ENCODE results near the gene PPP1R13B.

Gene PPP1R13B

DNA sequence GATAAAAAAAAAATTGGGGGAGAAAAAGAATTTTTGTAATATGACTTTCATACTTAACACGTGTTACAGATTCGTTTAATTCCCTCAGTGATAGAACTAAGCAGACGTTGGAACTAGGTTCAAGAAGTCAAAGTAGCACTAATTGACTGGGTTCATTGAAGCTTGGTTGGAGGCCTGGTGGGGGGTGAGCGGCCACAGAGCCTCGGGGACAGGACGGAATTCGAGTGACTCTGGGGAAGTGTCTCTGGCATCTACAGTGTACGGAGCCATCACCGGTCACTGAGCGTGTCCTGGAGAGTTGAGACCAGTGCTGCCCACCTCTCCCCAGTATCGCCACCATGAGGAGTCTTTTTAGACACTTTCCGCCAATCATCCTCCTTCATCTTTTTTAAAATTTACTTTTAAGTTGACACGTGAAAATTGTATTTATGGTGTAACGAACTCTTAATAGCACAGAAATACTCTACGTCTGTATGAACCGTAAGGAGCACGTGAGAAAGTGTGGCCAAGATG lies 130.4 kb downstream of the PPP1R13B start:
- in situ Hi-C loops (cut with MboI; ENCODE audit: low sequenced_read_pairs), result no loop called here

DNA sequence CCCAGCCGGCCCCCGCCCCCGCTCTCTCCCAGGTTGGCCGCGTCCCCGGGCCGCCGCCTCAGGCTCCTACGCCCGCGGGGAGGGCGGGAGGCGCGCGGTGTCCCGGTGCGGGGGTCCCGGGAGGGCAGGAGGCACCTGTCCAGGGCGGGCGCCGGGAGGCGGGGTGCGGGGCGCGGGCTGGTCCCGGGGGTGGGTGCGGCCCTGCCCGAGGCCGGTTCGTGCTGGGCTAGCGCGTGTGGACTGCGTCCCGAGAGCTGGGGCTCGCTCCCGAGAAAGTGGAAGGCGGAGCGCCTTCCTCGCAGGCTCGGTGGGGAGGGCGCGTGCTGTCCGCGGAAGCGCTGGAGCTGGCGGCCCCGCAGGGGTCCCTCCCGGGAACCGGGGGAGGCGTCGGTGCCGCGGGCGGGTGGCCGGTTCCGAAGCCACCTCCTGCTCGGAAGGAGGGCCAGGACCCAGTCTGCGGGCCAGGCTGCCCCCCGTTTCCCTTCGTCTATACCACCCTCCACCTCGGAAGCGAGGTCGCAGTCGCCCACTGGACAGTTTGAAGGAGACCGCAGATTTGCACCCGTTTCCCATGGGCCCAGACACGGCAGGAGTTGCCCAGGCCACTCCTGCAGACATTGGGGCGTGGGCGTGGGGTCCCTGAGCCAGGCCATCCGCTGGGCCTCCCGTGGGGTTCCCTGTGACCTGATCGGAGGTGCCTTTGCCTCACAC lies 131.1 kb downstream of the PPP1R13B start:
- in situ Hi-C loops (cut with MboI; ENCODE audit: low sequenced_read_pairs), result no loop called here

DNA sequence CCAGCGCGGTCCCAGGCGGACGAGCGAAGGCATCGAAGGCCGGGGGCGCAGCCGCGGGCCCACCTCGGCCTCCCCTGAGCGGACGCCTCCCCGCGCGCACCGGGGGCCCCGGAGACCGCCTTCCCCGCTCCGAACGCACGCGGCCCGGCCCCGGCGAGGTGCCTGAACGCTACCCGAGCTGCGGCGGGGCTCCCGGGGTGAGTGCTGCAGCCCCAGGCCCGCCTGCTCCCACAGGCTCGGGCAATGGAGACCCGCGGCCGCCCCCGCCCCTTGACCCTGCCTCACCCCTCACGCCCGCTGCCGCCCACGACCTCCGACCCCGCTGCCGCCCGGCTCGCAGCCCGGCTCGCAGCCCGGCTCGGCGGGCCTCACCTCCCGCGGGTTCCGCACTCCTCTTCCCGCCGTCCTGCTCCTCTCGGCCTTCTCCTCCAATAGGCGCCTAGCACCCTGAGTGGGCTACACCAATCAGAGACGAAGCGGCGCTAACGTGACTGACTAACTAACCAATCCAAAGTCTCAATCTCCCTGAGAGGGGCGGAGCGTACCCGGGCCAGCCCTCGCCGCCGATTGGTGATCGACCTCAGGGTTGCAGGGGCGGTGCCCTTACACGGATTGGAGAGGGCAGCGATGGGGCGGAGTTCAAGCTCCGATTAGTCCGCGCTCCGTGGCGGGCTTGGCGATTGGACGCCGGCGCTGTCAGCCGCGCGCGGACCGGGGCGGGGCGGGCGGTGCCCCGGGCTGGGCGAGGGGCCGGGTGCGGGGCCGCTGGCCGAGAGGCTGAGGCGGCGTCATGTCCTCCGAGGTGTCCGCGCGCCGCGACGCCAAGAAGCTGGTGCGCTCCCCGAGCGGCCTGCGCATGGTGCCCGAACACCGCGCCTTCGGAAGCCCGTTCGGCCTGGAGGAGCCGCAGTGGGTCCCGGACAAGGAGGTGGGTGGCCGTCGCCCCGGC lies 132.0 kb downstream of the PPP1R13B start, which contains the start of the genes XRCC3 and ZFYVE21:
XRCC3 (minus strand) TSS at position 400 of the 949 bp plus-strand sequence. CDS start 4,364 bp downstream, outside the sequence.
ZFYVE21 (plus strand) TSS at position 759 of the 949 bp plus-strand sequence; CDS start at position 791, 32 bp downstream.
- in situ Hi-C loops (cut with MboI; ENCODE audit: low sequenced_read_pairs), result no loop called here

- in situ Hi-C loops (cut with MboI; ENCODE audit: low sequenced_read_pairs), result no loop called here
Measured at GRCh38 chr14:103714063-103714724, 133.2 kb downstream of the PPP1R13B start.

DNA sequence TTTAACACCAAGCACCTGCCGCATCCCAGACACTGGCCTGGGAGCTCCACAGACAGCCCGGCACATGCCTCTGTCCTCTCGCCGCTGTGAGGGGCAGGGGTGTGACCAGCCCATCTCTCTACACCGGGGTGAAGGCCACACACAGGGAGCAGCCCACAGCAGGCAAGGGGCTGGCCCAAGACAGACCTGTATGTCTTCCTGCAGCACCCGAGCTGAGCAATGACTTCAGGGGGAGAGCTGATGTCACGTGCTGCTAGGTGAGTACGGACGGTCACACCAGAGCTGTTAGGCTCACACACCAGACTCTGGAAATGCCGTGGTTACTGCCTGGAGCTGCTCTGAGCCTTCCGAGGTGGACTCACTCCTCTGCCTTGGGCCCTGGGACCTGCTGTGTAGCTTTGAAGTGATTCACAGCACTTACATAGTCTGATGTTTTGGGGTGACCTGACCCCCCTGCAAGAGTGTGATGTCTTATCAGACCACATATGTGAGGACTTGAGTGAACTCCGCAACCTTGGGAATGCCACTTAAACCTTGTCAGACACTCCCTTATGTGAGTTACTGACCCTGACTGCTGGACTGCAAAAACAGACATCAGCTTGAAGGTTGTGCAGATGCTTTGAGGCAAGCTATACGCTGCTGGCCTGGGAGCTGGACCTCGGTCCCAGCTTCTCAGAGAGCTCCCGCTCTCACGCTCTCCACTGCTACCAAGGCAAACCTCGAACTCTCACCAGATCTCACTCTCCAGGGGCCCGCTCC lies 133.9 kb downstream of the PPP1R13B start:
- in situ Hi-C loops (cut with MboI; ENCODE audit: low sequenced_read_pairs), result no loop called here

GRCh38 chr14:103712633-103713247 lies 134.6 kb downstream of the PPP1R13B start:
- in situ Hi-C loops (cut with MboI; ENCODE audit: low sequenced_read_pairs), result no loop called here

GRCh38 chr14:103711516-103712431 lies 135.6 kb downstream of the PPP1R13B start:
- in situ Hi-C loops (cut with MboI; ENCODE audit: low sequenced_read_pairs), result no loop called here

- in situ Hi-C loops (cut with MboI; ENCODE audit: low sequenced_read_pairs), result no loop called here
Measured at GRCh38 chr14:103710771-103711377, 136.5 kb downstream of the PPP1R13B start.

- in situ Hi-C loops (cut with MboI; ENCODE audit: low sequenced_read_pairs), result no loop called here
Measured at GRCh38 chr14:103709814-103710213, 137.6 kb downstream of the PPP1R13B start.

DNA sequence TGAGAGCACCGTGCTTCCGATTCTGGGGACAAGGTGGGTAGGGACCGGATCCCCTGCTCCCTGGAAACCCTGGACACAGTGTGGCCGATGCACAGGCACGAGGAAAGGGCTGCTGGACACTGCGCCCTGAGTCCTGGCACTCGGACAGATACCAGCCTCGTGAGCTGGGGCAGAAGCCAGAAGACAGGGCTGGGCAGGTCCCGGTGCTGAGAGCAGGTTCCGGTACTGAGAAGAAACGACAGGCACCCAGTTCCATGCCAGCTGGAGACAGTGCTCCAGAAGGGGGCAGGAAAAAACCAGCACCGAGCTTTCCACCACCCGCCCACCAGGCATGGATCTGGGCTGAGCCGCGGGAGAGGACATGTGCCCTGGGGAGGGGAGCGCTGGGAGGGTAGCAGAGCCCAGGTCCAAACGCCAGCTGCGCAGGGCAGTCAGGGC lies 138.6 kb downstream of the PPP1R13B start:
- in situ Hi-C loops (cut with MboI; ENCODE audit: low sequenced_read_pairs), result no loop called here

GRCh38 chr14:103707329-103708263 lies 139.8 kb downstream of the PPP1R13B start:
- in situ Hi-C loops (cut with MboI; ENCODE audit: low sequenced_read_pairs), result no loop called here

DNA sequence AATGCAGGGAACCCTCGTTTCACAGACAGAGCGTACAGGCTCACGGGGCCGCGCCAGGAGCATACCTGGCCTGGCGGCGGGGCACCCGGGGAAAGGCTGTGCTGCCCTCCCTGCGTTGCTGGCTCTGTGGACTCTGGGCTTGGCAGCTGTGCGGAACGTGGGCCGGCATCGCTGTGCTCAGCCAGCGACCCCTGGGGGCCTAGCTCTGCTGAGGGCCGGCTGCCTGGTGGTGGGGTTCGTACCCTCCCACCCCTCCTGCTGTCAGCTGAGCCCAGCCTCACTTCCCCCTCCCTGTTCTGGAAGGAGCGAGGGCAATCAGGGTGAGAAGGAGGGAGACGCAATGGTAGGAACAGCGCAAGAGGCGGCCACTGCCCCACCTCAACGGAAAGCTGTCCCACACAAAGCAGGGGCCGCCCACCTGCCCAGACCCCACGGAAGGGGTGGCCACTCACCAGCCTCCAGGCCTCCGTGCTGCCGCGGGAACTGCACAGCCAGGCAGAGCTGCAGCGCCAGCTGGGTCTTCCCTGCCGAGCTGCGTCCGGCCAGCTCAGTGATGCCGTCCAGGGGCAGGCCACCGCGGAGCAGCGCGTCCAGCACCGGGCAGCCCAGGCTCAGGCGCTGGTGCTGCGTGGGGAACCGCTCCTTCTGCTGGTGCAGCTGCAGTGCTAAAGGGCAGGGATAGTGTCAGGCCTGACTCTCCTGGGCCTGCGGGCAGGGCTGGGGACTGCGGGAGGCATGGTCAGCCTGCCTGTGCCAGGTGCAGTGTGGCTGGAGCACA lies 140.6 kb downstream of the PPP1R13B start:
- in situ Hi-C loops (cut with MboI; ENCODE audit: low sequenced_read_pairs), result no loop called here

DNA sequence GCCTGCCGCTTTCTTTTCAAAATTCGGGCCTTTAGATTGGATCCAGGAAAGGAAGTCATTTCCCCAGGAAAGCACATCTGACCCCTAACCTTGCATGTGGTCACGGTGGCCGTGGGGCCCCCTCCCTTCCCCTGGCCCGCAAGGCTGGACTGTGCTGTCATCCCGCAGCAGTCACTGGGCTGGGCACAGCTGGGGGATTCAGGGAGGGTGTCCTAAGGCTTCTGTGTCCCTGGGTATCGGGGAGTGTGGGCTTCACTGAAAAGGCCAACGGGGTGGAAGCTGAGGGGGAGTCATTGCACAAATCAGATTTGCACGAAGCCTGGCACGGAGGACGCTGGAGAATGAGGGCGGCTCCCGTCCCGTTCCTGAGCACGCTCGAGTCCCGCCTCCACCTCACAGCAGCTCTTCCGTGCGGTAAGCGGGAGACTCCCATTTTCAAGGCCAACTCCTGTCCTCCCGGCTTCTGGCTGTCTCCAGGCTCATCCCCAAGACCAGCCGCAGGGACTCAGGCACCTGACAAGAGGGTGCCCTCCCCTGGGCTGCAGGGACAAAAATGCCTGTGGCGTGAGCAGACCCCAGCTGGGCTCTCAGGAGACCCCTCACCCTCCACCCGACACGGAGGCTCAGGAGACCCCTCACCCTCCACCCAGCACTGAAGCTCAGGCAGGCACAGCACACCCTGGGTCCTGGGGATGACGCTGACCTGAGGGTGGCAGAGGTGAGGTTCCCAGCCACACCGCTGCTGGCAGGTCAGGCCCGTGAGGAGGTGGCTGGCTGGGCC lies 141.7 kb downstream of the PPP1R13B start:
- in situ Hi-C loops (cut with MboI; ENCODE audit: low sequenced_read_pairs), result no loop called here

- in situ Hi-C loops (cut with MboI; ENCODE audit: low sequenced_read_pairs), result no loop called here
Measured at GRCh38 chr14:103705118-103705503, 142.3 kb downstream of the PPP1R13B start.

DNA sequence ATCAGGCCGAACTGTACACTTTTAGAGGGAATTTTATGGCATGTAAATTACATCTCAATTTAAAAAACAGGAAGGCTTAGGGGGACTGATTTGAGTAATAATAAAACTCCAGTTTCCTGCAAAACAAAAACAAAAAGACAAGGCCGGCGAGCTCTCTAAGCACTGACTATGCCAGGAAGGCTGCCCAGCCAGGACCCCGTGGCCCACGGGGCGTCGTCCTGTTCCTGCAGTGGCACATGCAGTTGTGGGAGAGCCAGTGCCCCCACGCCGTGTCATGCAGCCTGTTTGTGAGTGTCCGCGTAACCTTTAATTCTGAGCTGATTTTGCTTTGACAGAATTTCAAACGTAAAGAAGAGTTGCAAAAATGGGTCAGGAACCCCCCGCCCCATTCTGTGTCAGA lies 142.7 kb downstream of the PPP1R13B start:
- in situ Hi-C loops (cut with MboI; ENCODE audit: low sequenced_read_pairs), result no loop called here

Data from HL-60/S4 treated with retinoic acid at 250 ng/mL for 4 days and 3 days (cell line).